H1 (cell line): ENCODE data around the gene KCNMA1. TPM values are rescaled to one million over a fixed set of nuclear protein-coding genes. Genes with fewer than 3 reads are reported as not detected.

Experiments
- CREB1 ChIP-seq: IDR thresholded peaks from 2 replicates; pipeline ENCODE4 v1.6.1; 2012; ENCODE audit warnings: inconsistent platforms
- KDM4A ChIP-seq: IDR thresholded peaks from one replicate; pipeline ENCODE4 v1.7.1; 2012; ENCODE audit warnings: low read depth, mild to moderate bottlenecking, moderate library complexity, low read length, inconsistent platforms; ENCODE audit not compliant: severe bottlenecking
- NANOG ChIP-seq: IDR thresholded peaks from 2 replicates; pipeline ENCODE4 v1.6.1; 2011; ENCODE audit warnings: low read length, low read depth, mild to moderate bottlenecking, inconsistent platforms; ENCODE audit not compliant: insufficient read depth, poor library complexity, severe bottlenecking
- SP2 ChIP-seq: IDR thresholded peaks from 2 replicates; pipeline ENCODE4 v1.6.1; 2012; ENCODE audit warnings: mild to moderate bottlenecking, low read length, inconsistent platforms
- SUZ12 ChIP-seq: fragments of 200-600 bp; sonication (generic); IDR thresholded peaks from 2 replicates; pipeline ENCODE4 v1.6.1; 2012; ENCODE audit warnings: mild to moderate bottlenecking, inconsistent platforms, low read length, moderate library complexity, mixed read lengths
- polyA plus RNA-seq, 7 experiments: library from polyadenylated mRNA; depleted of rRNA in 3 of 7; stranded (reverse) in 5 of 7; unstranded in 2 of 7; fragments of >200 nt in 5 of 7; fragments of 200-250 nt in 2 of 7; gene quantifications; 1 replicate in 5 of 7; 2 replicates in 1 of 7; 4 replicates in 1 of 7; pipeline versions ENCODE4 v1.2.1 to v1.2.3, GENCODE V29; 2011 to 2013; ENCODE audit warnings: missing spikeins in 2 of 7, mixed read lengths in 2 of 7
- total RNA-seq: library from RNA; stranded (reverse); fragmentation: NEBNext Ultra II Directional; extraction: Animal tissue kit (Norgen Biotek cat#: 25700); gene quantifications from 2 replicates; pipeline ENCODE4 v1.2.1, GENCODE V29; 2021

Gene KCNMA1
- total and polyA plus RNA-seq, 2 of the 8 experiments (the other 6 are each of a cell fraction or from before 2014, with no cell fraction given): 10.2 to 11.1 TPM

DNA sequence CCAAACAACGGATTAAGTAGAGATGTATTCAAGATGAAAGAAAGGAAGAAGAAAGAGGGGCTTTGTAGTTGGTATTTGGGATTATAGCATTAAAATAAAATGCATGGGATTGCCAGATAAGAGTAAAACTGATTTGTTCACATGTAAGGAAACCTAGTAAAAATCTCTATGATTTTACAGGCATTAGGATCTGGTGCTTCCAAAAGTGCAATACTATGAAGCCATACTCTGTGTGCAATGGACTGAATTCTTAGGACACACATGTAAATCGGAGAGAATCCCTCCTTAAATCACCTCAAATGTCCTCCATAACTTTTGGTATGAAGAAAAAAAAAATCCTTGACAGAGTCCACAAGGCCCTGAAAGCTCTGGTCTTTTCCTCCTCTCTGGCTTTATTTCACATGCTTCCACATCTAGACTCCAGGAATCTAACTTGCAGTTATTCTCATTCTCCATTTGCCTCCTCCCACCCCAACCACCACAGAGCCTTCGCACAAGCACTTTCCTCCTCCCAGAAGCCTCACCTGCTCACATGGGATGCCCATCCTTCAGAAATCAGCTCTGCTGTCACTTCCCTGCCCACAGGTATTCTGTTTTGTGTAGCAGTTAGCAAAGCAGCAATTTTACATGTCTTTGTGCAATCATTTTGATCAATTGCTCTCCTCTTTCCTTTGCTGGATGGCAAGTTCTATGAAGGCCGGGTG, 378.3 kb downstream of the KCNMA1 start (continued):
- TF ChIP-seq NANOG: no peak
- no peak for TF ChIP-seq SUZ12
- no peak for TF ChIP-seq CREB1
- no peak for TF ChIP-seq SP2
- TF ChIP-seq KDM4A: no peak
